Measurements from ENCODE around the gene JAZF1. TPM values are rescaled to one million over a fixed set of nuclear protein-coding genes. Genes with fewer than 3 reads are reported as not detected.

The JAZF1 gene
- total RNA-seq, 1 experiment from 2014 or later = 9.1 TPM

GRCh38 chr7:28166982-28167715 lies 13.4 kb downstream of the JAZF1 start:
- Histone ChIP-seq H2BK20ac (ENCODE audit: low read depth, low read length, poor library complexity, severe bottlenecking) (no peak overlapping the region), H3K9ac (ENCODE audit: extremely low read depth, insufficient read length, low read length) (no peak overlapping the region), H3K27ac (ENCODE audit: insufficient read length, low read depth, low read length) (no peak overlapping the region), H2BK12ac (ENCODE audit: insufficient read length, low read depth, low read length) (no peak overlapping the region), H3K56ac (ENCODE audit: insufficient read length, low read depth, low read length) (no peak overlapping the region), H2BK15ac (ENCODE audit: low read depth, low read length) (no peak overlapping the region), H2AFZ (ENCODE audit: low read length) (no peak overlapping the region), H4K91ac (ENCODE audit: insufficient read length, low read depth, low read length) (no peak overlapping the region), H3K79me1 (ENCODE audit: insufficient read depth, low read depth, low read length, poor library complexity, severe bottlenecking) (no peaks in the 10 kb centered on the region), H2BK5ac (ENCODE audit: insufficient read length, low read length) (no peak overlapping the region), H2BK120ac (ENCODE audit: low read depth, low read length, poor library complexity, severe bottlenecking) (no peak overlapping the region), H3K14ac (ENCODE audit: insufficient read depth, low read length) (no peak overlapping the region), H3K18ac (ENCODE audit: insufficient read length, low read depth, low read length) (no peak overlapping the region), H3T11ph (ENCODE audit: low read length) (no peak overlapping the region), H4K20me1 (ENCODE audit: control insufficient read depth, insufficient read depth, insufficient read length) (no peaks in the 10 kb centered on the region), H3K4me2 (ENCODE audit: insufficient read depth, insufficient read length, low read length) (no peak overlapping the region), H3K23ac (ENCODE audit: insufficient read length, low read depth, low read length) (no peak overlapping the region), H2AK5ac (ENCODE audit: insufficient read length, low read length) (no peak overlapping the region), H3K79me2 (ENCODE audit: insufficient read depth, low read length) (peaks cover 2% of the 10 kb centered on the region; the same call in 1 of the 2 replicates), H3K4ac (ENCODE audit: low read depth, low read length) (no peak overlapping the region), H3K9me3 (ENCODE audit: control insufficient read depth, low read depth, low read length) (no peaks in the 10 kb centered on the region), H3K27me3 (ENCODE audit: insufficient read depth, low read length) (no peaks in the 10 kb centered on the region), H3K4me1 (ENCODE audit: insufficient read depth, low read length) (peaks cover 6% of the 10 kb centered on the region; the same call in 1 of the 2 replicates), H4K8ac (replicated peaks; ENCODE audit: insufficient read length, low read depth, low read length) (no peak overlapping the region), H4K5ac (ENCODE audit: insufficient read length, low read depth, low read length) (no peak overlapping the region), H3K23me2 (ENCODE audit: insufficient read length, low read depth, low read length, poor library complexity, severe bottlenecking) (no peaks in the 10 kb centered on the region)
- Mint-ChIP-seq H3K4me3 (no peak overlapping the region), H3K27me3 (ENCODE audit: low read depth) (no peaks in the 10 kb centered on the region), H3K9me3 (no peaks in the 10 kb centered on the region), H3K27ac (no peak overlapping the region), H3K4me1 (peaks cover 17 to 29% of the 10 kb centered on the region in 2 experiments), H3K36me3 (ENCODE audit: insufficient read depth in 1 of 3, low read depth in 3 of 3) (no peaks in the 10 kb centered on the region)
- no peak for TF ChIP-seq CTCF (conservative IDR thresholded peaks at IDR 0.05)
- DNase-seq = no peak
- WGBS (ENCODE audit: extremely low coverage, insufficient read length, low lambda C conversion rate) = no CpG with 5 or more reads among the region's 5 CpGs
